Measurements from ENCODE around the gene C17orf75. TPM values are rescaled to one million over a fixed set of nuclear protein-coding genes. Genes with fewer than 3 reads are reported as not detected.

Gene C17orf75
- polyA plus RNA-seq, 3 donors = 4.1 to 5.7 (median 5.0) TPM

DNA sequence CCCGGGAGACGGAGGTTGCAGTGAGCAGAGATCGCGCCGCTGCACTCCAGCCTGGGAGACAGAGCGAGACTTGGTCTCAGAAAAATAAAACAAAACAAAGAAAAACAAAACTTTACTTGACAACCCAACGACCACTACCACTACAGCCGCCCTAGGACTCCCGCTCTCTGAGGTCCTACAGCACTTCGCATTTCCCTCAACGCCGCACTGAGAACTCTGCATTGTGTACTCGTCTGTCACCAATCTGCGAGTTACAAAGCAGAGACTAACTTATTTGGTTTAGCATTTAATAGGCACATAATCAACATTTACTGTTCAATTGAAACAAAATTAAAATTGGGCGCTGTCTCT, 7.5 kb upstream of the C17orf75 start:
- Mint-ChIP-seq H3K36me3 (peaks cover 15 to 27% of the 10 kb centered on the region in 2 donors), H3K27me3 (ENCODE audit: low read depth in 3 of 3) (peaks cover 0 to 5% (median 0%) of the 10 kb centered on the region in 3 donors), H3K4me1 (peaks cover 25% of the 10 kb centered on the region), H3K4me3 (peak overlapping the region; percentile 99 to 100), H3K27ac (peak overlapping the region; percentile 99 to 100 (median 100)), H3K9me3 (peaks cover 0 to 3% (median 0%) of the 10 kb centered on the region in 7 donors)
- 7% methylated on average over 10 of the region's 15 CpGs for WGBS (ENCODE audit: insufficient coverage)
- Histone ChIP-seq H3K9ac (ENCODE audit: insufficient read depth, low read length, poor library complexity, severe bottlenecking) (peak overlapping the region; percentile 99), H3K4me3 (replicated peaks in 1 of 3; ENCODE audit: low read depth in 2 of 3, low read length in 3 of 3) (peak overlapping the region; percentile 63 to 98 (median 88)), H3K4me1 (ENCODE audit: control insufficient read depth in 1 of 2, insufficient read depth in 2 of 2, low read length in 2 of 2) (peaks cover 25 to 35% of the 10 kb centered on the region in 2 donors), H2AFZ (ENCODE audit: insufficient read depth, low read depth, low read length, poor library complexity, severe bottlenecking) (peak overlapping the region; percentile 95), H3K27ac (ENCODE audit: low read depth in 1 of 2, low read length in 2 of 2) (peak overlapping the region; percentile 89 to 98), H3K79me2 (ENCODE audit: insufficient read depth, low read length) (peaks cover 61% of the 10 kb centered on the region), H4K20me1 (ENCODE audit: insufficient read depth, low read length) (peaks cover 37% of the 10 kb centered on the region), H3K36me3 (replicated peaks in 1 of 2; ENCODE audit: control insufficient read depth in 1 of 2, insufficient read depth in 2 of 2, low read length in 2 of 2) (peaks cover 13 to 28% of the 10 kb centered on the region in 2 donors), H3K27me3 (ENCODE audit: control insufficient read depth in 2 of 2, insufficient read depth in 2 of 2, low read length in 2 of 2) (no peaks in the 10 kb centered on the region), H3K4me2 (replicated peaks; ENCODE audit: extremely low read depth, low read length, poor library complexity, severe bottlenecking) (peak overlapping the region; percentile 93), H3K9me3 (replicated peaks in 1 of 2; ENCODE audit: control insufficient read depth in 1 of 2, insufficient read depth in 1 of 2, low read length in 2 of 2) (no peaks in the 10 kb centered on the region)
- peak in 1 of 3 donors; percentile 12 for DNase-seq
- TF ChIP-seq, protein P1, sequence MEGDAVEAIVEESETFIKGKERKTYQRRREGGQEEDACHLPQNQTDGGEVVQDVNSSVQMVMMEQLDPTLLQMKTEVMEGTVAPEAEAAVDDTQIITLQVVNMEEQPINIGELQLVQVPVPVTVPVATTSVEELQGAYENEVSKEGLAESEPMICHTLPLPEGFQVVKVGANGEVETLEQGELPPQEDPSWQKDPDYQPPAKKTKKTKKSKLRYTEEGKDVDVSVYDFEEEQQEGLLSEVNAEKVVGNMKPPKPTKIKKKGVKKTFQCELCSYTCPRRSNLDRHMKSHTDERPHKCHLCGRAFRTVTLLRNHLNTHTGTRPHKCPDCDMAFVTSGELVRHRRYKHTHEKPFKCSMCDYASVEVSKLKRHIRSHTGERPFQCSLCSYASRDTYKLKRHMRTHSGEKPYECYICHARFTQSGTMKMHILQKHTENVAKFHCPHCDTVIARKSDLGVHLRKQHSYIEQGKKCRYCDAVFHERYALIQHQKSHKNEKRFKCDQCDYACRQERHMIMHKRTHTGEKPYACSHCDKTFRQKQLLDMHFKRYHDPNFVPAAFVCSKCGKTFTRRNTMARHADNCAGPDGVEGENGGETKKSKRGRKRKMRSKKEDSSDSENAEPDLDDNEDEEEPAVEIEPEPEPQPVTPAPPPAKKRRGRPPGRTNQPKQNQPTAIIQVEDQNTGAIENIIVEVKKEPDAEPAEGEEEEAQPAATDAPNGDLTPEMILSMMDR (IDR thresholded peaks at IDR 0.05) = no peak
- intact Hi-C loops (cut with micrococcal nuclease) = no loop called here

DNA sequence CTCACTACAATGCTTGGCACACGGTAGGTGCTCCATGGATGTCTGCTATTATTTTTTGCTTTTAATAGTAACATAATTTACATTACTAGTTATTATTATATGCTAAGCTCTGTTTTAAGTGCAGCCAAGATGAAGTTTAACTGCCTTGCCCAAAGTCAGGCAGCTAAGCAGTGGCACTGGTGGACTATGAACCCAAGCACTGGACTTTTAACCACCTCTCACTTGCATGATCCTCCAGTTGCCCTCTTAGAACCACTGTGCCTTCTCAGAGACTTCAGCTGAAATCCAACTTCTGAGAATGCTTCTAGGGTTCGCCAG, 6.5 kb upstream of the C17orf75 start:
- Mint-ChIP-seq H3K27ac (no peak overlapping the region), H3K36me3 (peaks cover 8 to 16% of the 10 kb centered on the region in 2 donors), H3K27me3 (ENCODE audit: low read depth in 3 of 3) (peaks cover 0 to 5% (median 0%) of the 10 kb centered on the region in 3 donors), H3K4me1 (peaks cover 28% of the 10 kb centered on the region), H3K4me3 (no peak overlapping the region), H3K9me3 (peaks cover 0 to 3% (median 0%) of the 10 kb centered on the region in 7 donors)
- TF ChIP-seq, protein P1 (IDR thresholded peaks at IDR 0.05) = no peak
- peaks cover 30 to 39% of the 10 kb centered on the region in 2 donors for H3K4me1 ChIP-seq (ENCODE audit: control insufficient read depth in 1 of 2, insufficient read depth in 2 of 2, low read length in 2 of 2)
- no peaks in the 10 kb centered on the region for H3K27me3 ChIP-seq (ENCODE audit: control insufficient read depth in 2 of 2, insufficient read depth in 2 of 2, low read length in 2 of 2)
- no peak overlapping the region for H3K27ac ChIP-seq (ENCODE audit: low read depth in 1 of 2, low read length in 2 of 2)
- intact Hi-C loops (cut with micrococcal nuclease) = no loop called here
- no peak overlapping the region for H3K9ac ChIP-seq (ENCODE audit: insufficient read depth, low read length, poor library complexity, severe bottlenecking)
- H4K20me1 ChIP-seq (ENCODE audit: insufficient read depth, low read length) = peaks cover 27% of the 10 kb centered on the region
- H2AFZ ChIP-seq (ENCODE audit: insufficient read depth, low read depth, low read length, poor library complexity, severe bottlenecking) = no peak overlapping the region
- peaks cover 51% of the 10 kb centered on the region for H3K79me2 ChIP-seq (ENCODE audit: insufficient read depth, low read length)
- no peak overlapping the region for H3K4me3 ChIP-seq (replicated peaks in 1 of 3; ENCODE audit: low read depth in 2 of 3, low read length in 3 of 3)
- no peak overlapping the region for H3K4me2 ChIP-seq (replicated peaks; ENCODE audit: extremely low read depth, low read length, poor library complexity, severe bottlenecking)
- H3K9me3 ChIP-seq (replicated peaks in 1 of 2; ENCODE audit: control insufficient read depth in 1 of 2, insufficient read depth in 1 of 2, low read length in 2 of 2) = no peaks in the 10 kb centered on the region
- WGBS (ENCODE audit: insufficient coverage) = no CpG with 5 or more reads among the region's 2 CpGs
- peaks cover 4 to 20% of the 10 kb centered on the region in 2 donors for H3K36me3 ChIP-seq (replicated peaks in 1 of 2; ENCODE audit: control insufficient read depth in 1 of 2, insufficient read depth in 2 of 2, low read length in 2 of 2)
- no peak for DNase-seq

Data from CD14-positive monocyte (primary cell).